GM21786 (cell line): ENCODE results near the gene FAM83C.
"Not testable (repeated sequence)": the region's sequence is repeated elsewhere in the genome, so short reads cannot be mapped to it uniquely, and the experiment has no call there.

Experiments used
- ATAC-seq: cut with Tn5 transposase; IDR thresholded peaks from one replicate; pipeline ENCODE4 v1.9.1; 2021; ENCODE audit not compliant: unreplicated experiment

FAM83C gene

DNA sequence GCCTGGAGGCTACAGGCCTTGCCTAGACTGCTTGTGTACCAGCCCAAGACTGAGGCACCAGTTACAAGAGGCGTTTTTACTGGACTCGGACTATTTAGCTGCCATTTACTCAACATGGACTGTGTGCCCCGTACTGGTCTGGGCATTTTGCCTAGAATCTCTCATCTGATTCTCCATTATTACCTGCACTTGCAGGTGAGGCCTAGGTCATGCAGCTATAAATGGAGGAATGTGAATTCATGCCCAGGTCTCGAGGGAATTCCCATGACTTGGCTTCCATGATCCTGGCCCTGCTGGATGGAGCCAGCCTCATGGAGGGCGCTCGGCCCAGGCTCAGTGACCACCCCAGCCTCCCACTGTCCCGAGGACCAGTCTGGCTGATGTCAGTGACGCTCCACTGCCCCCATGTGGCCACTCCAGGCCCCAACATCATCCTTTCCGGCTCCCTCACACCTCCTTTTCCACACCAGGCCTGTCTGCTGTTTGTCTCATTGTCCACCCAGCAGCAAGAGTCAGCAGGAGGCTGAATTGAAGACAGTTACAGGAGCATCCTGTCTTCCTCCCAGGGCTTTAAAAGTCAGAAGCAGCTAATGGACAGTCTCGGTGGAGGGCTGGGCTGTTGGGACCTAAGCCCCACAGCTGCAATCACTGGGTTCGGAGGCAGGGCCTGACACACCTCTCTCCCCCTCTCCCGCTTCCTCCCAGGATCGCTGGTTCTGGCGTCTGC is 23.0 kb downstream of the FAM83C start:
- no peak for ATAC-seq

DNA sequence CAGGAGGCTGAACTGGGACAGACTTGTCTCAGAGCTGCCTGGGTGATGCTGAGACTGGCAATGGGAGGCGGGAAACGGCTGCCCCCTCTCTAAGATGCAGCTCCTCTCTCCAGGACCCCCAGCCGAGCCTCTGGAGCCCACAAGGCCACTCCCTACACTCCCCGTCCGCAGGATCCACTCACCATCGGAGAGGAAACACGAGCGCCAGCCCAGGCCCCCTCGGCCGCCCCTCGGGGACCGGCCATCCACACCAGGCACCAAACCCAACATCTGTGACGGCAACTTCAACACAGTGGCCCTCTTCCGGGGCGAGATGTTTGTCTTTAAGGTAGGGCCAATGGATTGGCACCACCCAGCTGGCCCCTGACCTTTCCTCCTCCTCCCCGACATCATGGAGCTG is 25.1 kb downstream of the FAM83C start:
- no peak for ATAC-seq

DNA sequence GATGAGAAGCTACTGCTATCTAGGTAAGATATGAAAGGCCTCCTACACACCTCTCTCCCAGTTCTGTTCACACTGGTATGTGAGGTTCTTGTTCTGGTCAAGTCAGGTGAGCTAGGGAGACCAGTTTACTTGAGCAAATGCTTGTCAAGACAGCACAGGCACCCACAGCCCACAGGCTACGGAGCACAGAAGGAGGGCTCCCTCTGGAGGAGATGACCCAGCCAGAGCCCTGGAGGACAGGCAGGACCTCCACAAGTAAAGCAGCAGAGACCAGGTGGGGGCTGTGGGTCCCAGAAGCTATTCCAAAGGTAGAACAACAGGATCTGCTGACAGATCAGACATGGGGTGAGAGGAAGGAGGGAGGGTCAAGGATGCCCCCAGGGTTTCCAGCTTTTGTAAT is 27.5 kb downstream of the FAM83C start:
- ATAC-seq, result no peak

DNA sequence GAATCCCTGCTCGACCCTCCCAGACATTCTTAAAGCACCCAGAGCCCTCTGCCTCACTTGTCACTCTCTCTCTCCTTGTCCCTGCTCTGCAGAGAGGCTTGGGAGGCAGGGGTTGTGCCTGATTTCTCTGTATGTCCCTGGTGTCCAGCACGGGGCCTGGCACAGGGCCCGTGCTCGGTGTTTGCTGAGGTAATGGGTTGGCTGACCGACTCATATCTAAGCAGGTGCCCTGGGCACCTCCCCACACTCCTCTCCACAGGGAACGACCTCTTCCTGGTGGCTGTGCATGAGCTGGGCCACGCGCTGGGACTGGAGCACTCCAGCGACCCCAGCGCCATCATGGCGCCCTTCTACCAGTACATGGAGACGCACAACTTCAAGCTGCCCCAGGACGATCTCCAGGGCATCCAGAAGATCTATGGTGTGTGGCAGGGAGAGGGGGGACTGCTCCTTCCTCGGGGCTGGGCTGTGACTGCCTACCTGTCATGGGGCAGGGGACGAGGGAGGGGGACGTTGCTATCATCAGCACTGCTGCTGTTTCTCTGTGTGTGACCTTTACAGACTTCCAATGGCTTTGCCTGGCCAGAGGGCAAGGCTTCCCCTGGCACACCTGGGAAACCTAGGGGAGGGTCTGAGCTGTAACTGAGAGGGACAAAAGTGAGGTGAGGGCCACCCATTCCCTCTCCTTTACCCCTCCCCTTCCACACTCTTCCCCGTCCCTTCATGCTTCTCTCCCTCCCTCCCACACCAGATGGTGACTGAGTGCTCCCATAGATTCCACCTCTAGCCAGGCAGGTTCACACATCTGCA is 28.5 kb downstream of the FAM83C start:
- no peak for ATAC-seq

DNA sequence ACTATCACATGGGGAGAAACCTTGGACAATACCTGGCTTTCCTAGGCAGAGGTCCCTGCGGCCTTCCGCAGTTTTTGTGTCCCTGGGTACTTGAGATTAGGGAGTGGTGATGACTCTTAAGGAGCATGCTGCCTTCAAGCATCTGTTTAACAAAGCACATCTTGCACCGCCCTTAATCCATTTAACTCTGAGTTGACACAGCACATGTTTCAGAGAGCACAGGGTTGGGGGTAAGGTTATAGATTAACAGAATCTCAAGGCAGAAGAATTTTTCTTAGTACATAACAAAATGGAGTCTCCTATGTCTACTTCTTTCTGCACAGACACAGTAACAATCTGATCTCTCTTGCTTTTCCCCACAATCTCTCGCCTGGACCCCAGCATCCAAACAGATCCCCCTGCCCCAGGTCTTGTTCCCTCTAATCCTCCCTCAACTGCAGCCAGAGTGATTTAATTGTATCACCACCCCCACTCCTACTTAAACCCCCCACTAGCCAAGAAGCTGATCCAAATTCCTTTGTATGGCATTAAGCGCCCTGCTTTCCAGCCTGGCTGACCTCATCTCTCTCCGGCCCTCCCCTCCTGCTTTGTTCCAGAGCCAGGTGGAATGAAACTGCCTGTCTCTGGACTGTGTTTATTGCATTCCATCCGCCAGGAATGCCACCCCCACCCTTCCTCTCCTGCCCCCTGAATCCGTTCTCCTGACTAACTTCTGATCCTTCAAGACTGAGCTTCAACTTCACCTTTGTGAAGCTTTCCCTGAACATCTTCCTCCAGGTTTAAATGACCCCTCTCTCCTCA is 29.3 kb downstream of the FAM83C start:
- ATAC-seq, result not testable (repeated sequence)

DNA sequence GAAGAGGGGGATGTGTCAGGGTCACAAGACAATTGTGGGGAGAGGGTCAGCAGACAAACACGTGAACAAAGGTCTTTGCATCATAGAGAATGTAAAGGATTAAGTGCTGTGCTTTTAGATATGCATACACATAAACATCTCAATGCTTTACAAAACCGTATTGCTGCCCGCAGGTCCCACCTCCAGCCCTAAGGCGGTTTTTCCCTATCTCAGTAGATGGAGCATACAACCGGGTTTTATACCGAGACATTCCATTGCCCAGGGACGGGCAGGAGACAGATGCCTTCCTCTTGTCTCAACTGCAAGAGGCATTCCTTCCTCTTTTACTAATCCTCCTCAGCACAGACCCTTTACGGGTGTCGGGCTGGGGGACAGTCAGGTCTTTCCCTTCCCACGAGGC is 29.9 kb downstream of the FAM83C start:
- not testable (repeated sequence) for ATAC-seq

DNA sequence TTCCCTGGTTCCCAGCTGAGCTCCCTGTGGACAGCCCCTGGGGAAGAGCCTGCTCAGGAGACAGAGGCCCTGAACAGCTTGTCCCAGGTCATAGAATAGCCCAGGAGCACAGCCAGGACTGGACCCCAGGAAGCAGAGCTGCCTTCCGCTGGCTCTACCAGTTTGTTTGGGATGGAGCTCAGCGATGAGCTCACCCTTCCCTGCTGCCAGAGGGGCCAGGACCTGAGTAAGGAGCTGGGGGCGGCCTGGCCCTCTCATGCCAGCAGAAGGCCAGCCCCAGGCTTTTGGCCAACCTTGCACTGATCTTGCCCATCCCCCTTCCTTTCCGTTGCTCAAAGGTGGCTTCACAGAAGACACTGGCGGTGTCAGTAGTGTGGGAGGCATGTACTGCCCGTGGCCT is 31.8 kb downstream of the FAM83C start:
- no peak for ATAC-seq

DNA sequence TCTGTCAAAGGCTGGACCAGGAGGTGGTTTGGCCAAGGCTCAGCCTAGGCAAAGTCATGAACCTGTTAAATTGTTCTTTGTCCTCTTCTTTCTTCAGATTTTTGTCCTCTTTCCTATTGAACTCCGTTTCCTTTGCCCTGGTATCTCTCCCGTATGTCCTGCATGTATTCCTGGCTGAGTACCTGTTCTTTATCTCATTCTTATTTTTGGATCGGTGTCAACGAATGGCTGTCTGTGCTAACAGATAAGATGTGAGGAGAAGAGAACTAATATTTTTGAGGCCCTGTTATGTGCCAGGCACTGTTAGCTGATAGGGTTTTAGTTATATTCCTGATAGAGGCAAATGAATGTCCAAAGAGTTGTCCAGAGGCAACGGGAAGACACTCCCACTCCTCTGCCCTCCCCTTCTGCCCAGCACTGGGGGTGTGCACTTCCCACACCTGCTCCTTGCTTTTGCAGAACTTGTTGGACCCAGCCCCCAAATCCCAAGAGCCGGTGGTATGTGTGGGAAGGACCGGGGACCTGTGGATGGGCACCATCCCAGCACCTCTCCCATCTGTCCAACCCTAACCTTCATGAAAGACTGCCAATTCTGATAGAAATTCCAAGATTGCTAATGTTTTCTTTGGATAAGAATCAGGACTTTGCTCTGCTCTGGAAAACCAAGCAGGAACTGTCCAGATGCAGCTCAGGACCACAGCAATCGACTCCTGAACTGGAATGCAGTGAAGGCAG is 34.9 kb downstream of the FAM83C start:
- no peak for ATAC-seq

DNA sequence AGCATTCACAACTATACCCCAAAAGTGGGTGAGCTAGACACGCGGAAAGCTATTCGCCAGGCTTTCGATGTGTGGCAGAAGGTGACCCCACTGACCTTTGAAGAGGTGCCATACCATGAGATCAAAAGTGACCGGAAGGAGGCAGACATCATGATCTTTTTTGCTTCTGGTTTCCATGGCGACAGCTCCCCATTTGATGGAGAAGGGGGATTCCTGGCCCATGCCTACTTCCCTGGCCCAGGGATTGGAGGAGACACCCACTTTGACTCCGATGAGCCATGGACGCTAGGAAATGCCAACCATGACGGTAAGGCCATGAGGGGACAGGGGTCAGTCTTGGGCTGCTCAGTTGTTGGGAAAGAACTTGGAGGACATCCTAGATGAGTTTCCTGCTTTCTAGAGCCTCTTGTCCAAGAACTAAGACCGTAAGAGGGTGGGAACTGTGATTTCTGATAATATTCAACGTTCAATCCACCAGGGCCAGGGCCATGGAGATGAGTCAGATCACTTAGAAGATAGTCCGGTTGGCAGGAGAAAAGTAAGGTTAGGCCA is 37.7 kb downstream of the FAM83C start:
- no peak for ATAC-seq

DNA sequence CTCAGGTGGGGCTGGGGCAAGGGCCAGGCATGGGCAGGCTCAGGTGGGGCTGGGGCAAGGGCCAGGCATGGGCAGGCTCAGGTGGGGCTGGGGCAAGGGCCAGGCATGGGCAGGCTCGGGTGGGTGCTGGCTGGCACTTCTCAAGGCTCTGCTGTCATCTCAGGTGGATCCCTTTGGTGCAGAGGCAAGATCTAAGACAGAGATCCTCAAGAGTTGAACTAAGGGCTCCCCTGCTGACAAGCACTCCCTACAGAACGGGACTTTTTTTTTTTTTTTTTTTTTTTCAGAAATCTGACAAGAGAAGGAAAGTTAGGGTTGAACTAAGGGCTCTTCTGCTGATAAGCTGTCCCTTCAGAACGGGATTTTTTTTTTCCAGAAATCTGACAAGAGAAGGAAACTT is 39.2 kb downstream of the FAM83C start:
- no peak for ATAC-seq

DNA sequence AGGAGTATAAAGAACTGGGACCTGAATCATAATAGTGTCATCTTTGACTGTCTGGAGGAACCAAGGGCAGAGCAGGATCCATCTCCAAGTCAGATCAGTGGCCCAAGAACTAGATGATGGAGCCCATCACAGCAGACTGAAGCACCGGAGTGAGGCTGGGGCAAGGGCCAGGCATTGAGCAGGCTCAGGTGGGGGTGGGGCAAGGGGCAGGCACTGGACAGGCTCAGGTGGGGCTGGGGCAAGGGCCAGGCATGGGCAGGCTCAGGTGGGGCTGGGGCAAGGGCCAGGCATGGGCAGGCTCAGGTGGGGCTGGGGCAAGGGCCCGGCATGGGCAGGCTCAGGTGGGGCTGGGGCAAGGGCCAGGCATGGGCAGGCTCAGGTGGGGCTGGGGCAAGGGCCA is 39.6 kb downstream of the FAM83C start:
- ATAC-seq, result not testable (repeated sequence)

DNA sequence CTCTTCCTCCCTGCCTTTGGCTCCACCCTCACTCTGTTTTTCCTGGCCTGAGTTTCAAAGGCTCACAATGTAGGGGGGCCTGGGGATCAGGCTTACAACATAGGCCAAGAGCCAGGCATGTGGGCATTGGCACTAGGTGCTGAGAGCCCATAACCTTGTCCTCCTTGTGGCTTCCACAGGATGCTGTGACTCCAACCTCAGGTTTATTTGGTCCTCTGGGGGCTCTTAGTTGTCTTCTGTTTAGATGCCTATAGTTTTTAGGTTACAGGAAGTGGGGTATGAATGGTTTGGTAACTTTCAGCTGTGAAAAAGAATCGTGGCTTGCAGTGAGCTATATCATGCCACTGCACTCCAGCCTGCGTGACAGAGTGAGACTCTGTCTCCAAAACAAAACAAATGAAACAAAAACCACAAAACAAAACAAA is 40.2 kb downstream of the FAM83C start:
- no peak for ATAC-seq

DNA sequence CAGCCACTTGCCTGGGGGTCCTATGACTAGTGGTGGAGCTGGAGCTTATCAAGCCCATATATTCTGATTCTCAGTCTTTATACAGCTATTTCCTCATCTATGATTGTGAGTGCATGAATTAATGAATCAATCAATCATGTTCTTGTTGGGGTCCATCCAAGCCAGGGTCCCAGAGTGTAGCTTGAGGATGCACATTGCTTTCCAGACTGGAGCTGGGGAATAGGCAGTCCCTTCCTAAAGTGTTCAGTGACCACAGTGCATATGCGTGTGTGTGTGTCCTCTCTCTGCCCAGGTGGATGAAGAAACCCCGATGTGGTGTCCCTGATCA is 40.6 kb downstream of the FAM83C start:
- no peak for ATAC-seq

DNA sequence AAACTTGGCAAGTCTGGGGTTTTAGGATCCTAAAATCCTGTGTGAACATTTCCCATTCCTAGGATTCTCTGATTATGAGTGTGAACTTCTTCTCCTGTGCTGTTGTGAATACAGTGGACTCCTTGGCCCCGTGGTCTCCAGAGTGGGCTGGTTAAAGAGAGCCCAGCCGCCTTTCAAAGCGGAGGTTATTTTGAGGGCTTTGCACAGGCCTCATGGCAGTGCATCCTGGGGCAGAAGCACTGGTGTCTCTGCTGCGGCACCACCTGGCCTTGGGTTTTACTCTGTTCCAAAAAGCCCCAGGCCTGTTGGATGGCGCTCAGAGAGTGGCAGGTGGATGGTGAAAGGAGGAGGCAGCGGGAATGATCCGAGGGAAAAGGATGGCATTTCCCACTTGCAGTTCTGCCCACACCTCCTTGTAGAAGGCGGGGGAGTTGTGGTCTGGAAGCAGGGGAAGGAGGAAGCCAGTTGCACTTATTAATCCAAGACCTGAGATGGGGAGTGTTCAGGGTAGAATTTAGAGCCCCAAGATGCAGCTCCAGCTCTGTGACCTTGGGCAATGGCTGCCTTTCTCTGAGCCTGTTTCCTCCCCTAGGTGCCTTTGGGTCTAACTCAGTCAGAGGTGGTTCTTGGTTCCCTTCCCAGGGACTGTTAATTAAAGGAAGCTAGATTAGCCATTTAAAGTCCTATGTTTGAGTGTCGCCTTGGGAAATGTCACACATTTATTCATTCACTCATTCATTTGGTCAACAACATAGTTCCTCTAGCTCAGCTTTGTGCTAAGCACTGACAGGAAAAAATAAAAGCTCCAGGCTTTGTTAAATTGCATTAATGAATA is 43.4 kb downstream of the FAM83C start:
- ATAC-seq, result no peak

DNA sequence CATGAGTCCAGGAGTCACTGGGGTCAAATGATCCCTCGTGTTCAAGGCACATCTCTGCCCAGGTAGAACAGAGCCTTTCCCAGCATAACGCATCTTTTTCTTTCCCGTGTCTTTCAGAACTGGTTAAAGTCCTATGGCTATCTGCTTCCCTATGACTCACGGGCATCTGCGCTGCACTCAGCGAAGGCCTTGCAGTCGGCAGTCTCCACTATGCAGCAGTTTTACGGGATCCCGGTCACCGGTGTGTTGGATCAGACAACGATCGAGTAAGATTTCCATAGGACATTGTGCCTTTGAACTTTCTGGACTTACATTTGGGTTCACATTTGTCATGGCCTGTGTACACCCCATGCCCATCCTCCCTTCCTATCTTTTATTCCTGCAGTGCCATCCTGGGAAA is 45.5 kb downstream of the FAM83C start:
- no peak for ATAC-seq

DNA sequence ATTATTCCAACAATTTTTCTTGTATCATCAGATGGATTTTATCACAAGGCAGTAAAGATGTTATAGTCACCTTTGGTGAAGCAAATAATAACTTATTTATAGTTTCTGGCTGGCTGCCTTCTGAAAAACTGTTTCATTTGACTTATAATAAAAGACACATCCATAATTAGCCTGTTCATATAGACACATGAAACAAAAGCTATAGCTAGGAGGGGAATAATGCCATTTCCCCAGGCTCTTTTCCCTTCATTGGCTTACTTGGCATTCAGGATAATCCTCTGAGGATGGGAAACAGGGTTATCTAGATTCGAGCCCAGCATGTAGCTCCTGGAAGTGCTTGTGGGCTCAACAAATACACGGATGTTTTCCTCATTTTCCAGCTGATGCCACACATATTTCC is 48.2 kb downstream of the FAM83C start:
- no peak for ATAC-seq

DNA sequence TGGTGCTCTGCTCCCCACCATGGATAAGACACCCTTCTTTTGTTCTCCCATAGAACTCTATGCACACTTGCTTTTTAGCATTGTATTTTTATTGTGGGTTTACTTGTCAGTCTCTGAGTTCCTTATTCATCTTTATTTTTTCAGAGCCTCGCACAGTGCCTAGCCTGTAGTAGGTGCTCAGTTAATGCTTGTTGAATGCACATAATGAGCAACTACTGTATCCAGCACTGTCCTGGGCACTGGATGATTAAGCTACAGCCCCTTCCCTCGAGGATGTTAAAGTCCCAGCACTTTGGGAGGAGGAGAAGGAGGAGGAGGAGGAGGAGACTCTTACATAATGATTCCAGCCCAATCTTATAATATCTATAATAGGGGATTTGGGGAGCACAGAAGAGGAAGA is 48.9 kb downstream of the FAM83C start:
- ATAC-seq, result no peak

DNA sequence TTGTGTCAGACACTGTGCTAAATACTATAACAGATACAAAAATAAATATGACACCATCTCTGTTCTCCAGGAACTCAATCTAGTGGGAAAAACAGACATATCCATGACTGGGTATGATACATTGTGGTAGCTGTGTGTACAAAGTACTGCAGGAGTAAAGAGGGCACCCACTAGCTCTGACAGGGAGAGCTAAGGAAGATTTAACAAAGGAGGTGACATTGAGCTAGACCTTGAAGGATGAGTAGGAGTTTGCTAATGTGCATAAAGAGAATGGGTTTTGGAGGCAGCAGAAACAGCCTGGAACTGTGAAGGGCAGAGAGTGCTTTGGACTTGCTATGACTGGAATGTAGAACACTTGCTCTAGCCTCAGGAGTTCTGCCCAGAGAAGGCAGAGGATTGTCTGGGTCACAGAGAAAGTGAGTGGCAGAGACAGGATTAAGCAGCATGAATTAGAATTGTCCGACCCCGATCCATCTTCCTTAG is 51.4 kb downstream of the FAM83C start:
- ATAC-seq, result no peak

DNA sequence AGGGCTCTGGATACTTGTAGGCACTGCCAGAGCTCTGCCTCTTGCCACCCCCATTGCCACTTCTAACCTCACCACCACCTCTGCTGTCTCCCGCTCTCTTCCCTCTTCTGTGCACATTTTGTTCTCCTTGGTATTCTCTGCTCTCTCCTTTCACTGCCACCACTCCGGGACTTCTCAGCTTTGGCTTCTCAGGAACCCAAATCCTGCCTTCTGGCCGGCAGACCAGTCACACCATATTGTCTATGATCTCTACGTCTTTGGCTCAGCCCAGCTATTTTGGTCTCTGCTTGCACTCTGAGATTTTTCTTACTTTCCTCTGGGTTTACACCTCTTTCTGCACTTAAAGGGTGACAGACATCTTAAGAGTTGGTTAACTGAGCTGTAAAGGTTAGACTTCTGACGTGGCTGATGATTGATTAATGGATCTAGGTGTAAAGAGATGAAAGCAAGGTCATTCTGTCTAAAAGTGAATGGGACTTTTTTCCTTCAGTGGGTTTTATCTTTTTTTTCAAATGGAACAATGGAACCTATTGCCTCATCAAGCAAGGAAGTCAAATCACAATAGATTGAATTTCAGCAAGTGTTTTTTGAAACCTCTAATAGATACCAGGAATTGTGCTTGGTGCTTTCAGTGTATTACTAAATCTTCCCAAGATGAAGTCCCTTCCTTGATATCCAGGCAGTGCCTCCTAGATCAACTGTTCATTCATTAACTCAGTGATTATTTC is 52.0 kb downstream of the FAM83C start:
- no peak for ATAC-seq
